ENCODE results near the gene SND1.
A peak's percentile ranks its signal among the peaks of the same experiment; 100 is the strongest.

SND1 gene

GRCh38 chr7:127710635-127711034 is 58.6 kb downstream of the SND1 start:
- Histone ChIP-seq H3K23ac (ENCODE audit: low read length in 2 of 2) (no peak overlapping the region), H2BK5ac (ENCODE audit: low read depth, low read length, poor library complexity, severe bottlenecking) (no peak overlapping the region), H3K27me3 (ENCODE audit: control insufficient read depth in 1 of 2, insufficient read depth in 1 of 2, low read length in 2 of 2) (no peaks in the 10 kb centered on the region), H3K14ac (ENCODE audit: low read length in 2 of 2) (no peak overlapping the region), H2AFZ (ENCODE audit: low read depth, low read length) (no peak overlapping the region), H3K36me3 (ENCODE audit: control insufficient read depth in 1 of 2, insufficient read depth in 2 of 2, low read depth in 1 of 2, low read length in 2 of 2) (peaks cover 14 to 65% of the 10 kb centered on the region in 2 experiments), H3K4me3 (ENCODE audit: insufficient read depth in 1 of 2, low read depth in 1 of 2, low read length in 2 of 2) (no peak overlapping the region), H4K8ac (ENCODE audit: low read length) (no peak overlapping the region), H2AK5ac (ENCODE audit: low read length, severe bottlenecking) (no peak overlapping the region), H3K9me3 (ENCODE audit: control insufficient read depth, low read length) (peaks cover 10% of the 10 kb centered on the region), H3K4me1 (ENCODE audit: control insufficient read depth, insufficient read depth, low read depth, low read length) (peaks cover 2% of the 10 kb centered on the region), H2BK120ac (ENCODE audit: low read depth, low read length) (no peak overlapping the region), H3K4ac (ENCODE audit: low read depth in 1 of 2, low read length in 2 of 2) (no peak overlapping the region), H4K91ac (ENCODE audit: low read length) (no peak overlapping the region), H3K79me1 (replicated peaks; ENCODE audit: low read length, poor library complexity, severe bottlenecking) (peaks cover 22% of the 10 kb centered on the region), H2BK15ac (ENCODE audit: low read depth, poor library complexity, severe bottlenecking) (no peak overlapping the region), H2BK12ac (ENCODE audit: low read length in 2 of 2) (no peak overlapping the region), H3K4me2 (ENCODE audit: low read length, poor library complexity, severe bottlenecking) (no peak overlapping the region), H3K27ac (ENCODE audit: low read length, poor library complexity, severe bottlenecking) (no peak overlapping the region), H3K18ac (ENCODE audit: low read depth in 1 of 2, low read length in 2 of 2) (no peak overlapping the region), H3K9ac (ENCODE audit: low read length) (no peak overlapping the region)
- WGBS: no CpG with 5 or more reads among the region's 1 CpG
- DNase-seq: no peak

- H2AFZ ChIP-seq (ENCODE audit: low read depth, low read length): no peak overlapping the region
- no peak overlapping the region for H2BK5ac ChIP-seq (ENCODE audit: low read depth, low read length, poor library complexity, severe bottlenecking)
- H2BK120ac ChIP-seq (ENCODE audit: low read depth, low read length): no peak overlapping the region
- H3K4me2 ChIP-seq (ENCODE audit: low read length, poor library complexity, severe bottlenecking): no peak overlapping the region
- H3K79me1 ChIP-seq (replicated peaks; ENCODE audit: low read length, poor library complexity, severe bottlenecking): peaks cover 24% of the 10 kb centered on the region
- no peak for DNase-seq
- H3K18ac ChIP-seq (ENCODE audit: low read depth in 1 of 2, low read length in 2 of 2): no peak overlapping the region
- H3K4me3 ChIP-seq (ENCODE audit: insufficient read depth in 1 of 2, low read depth in 1 of 2, low read length in 2 of 2): no peak overlapping the region
- H3K14ac ChIP-seq (ENCODE audit: low read length in 2 of 2): no peak overlapping the region
- no peak overlapping the region for H3K23ac ChIP-seq (ENCODE audit: low read length in 2 of 2)
- no peak overlapping the region for H3K9ac ChIP-seq (ENCODE audit: low read length)
- no peak overlapping the region for H4K8ac ChIP-seq (ENCODE audit: low read length)
- H3K9me3 ChIP-seq (ENCODE audit: control insufficient read depth, low read length): peaks cover 10% of the 10 kb centered on the region
- no peak overlapping the region for H3K27ac ChIP-seq (ENCODE audit: low read length, poor library complexity, severe bottlenecking)
- peaks cover 2% of the 10 kb centered on the region for H3K4me1 ChIP-seq (ENCODE audit: control insufficient read depth, insufficient read depth, low read depth, low read length)
- peaks cover 14 to 62% of the 10 kb centered on the region in 2 experiments for H3K36me3 ChIP-seq (ENCODE audit: control insufficient read depth in 1 of 2, insufficient read depth in 2 of 2, low read depth in 1 of 2, low read length in 2 of 2)
- no peaks in the 10 kb centered on the region for H3K27me3 ChIP-seq (ENCODE audit: control insufficient read depth in 1 of 2, insufficient read depth in 1 of 2, low read length in 2 of 2)
- H2BK12ac ChIP-seq (ENCODE audit: low read length in 2 of 2): no peak overlapping the region
- WGBS: 96% methylated on average over 2 of the region's 4 CpGs
- no peak overlapping the region for H3K4ac ChIP-seq (ENCODE audit: low read depth in 1 of 2, low read length in 2 of 2)
- H4K91ac ChIP-seq (ENCODE audit: low read length): no peak overlapping the region
- no peak overlapping the region for H2AK5ac ChIP-seq (ENCODE audit: low read length, severe bottlenecking)
- no peak overlapping the region for H2BK15ac ChIP-seq (ENCODE audit: low read depth, poor library complexity, severe bottlenecking)
Observed at GRCh38 chr7:127711872-127712271, 59.9 kb downstream of the SND1 start.

DNA sequence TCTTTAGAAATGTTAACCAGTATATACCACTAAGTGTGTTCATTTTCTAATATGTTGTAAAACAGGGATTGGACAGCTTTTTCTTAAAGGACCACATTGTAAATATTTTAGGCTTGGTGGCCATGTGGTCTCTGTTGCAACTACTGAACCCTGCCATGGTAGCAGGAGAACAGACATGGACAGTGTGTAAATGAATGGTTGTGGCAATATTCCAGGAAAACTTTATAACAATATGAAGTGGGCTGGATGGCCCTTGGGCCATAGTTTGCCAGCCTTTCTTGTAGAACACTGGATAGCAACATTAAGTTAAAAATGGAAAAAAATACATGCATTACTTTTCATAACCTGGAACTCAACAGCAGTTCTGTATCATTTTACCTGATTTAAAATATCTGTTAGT is 61.0 kb downstream of the SND1 start:
- H4K8ac ChIP-seq (ENCODE audit: low read length): no peak overlapping the region
- no peak for DNase-seq
- H3K4ac ChIP-seq (ENCODE audit: low read depth in 1 of 2, low read length in 2 of 2): no peak overlapping the region
- H2BK15ac ChIP-seq (ENCODE audit: low read depth, poor library complexity, severe bottlenecking): no peak overlapping the region
- H3K4me2 ChIP-seq (ENCODE audit: low read length, poor library complexity, severe bottlenecking): no peak overlapping the region
- no peak overlapping the region for H3K18ac ChIP-seq (ENCODE audit: low read depth in 1 of 2, low read length in 2 of 2)
- no peak overlapping the region for H3K9ac ChIP-seq (ENCODE audit: low read length)
- H3K4me3 ChIP-seq (ENCODE audit: insufficient read depth in 1 of 2, low read depth in 1 of 2, low read length in 2 of 2): no peak overlapping the region
- no peak overlapping the region for H2BK5ac ChIP-seq (ENCODE audit: low read depth, low read length, poor library complexity, severe bottlenecking)
- no peak overlapping the region for H2BK12ac ChIP-seq (ENCODE audit: low read length in 2 of 2)
- H3K14ac ChIP-seq (ENCODE audit: low read length in 2 of 2): no peak overlapping the region
- H2AFZ ChIP-seq (ENCODE audit: low read depth, low read length): no peak overlapping the region
- no peak overlapping the region for H2BK120ac ChIP-seq (ENCODE audit: low read depth, low read length)
- H3K36me3 ChIP-seq (ENCODE audit: control insufficient read depth in 1 of 2, insufficient read depth in 2 of 2, low read depth in 1 of 2, low read length in 2 of 2): peaks cover 14 to 67% of the 10 kb centered on the region in 2 experiments
- peaks cover 2% of the 10 kb centered on the region for H3K4me1 ChIP-seq (ENCODE audit: control insufficient read depth, insufficient read depth, low read depth, low read length)
- H4K91ac ChIP-seq (ENCODE audit: low read length): no peak overlapping the region
- no peaks in the 10 kb centered on the region for H3K27me3 ChIP-seq (ENCODE audit: control insufficient read depth in 1 of 2, insufficient read depth in 1 of 2, low read length in 2 of 2)
- H2AK5ac ChIP-seq (ENCODE audit: low read length, severe bottlenecking): no peak overlapping the region
- peaks cover 31% of the 10 kb centered on the region for H3K79me1 ChIP-seq (replicated peaks; ENCODE audit: low read length, poor library complexity, severe bottlenecking)
- H3K27ac ChIP-seq (ENCODE audit: low read length, poor library complexity, severe bottlenecking): no peak overlapping the region
- H3K23ac ChIP-seq (ENCODE audit: low read length in 2 of 2): no peak overlapping the region
- peaks cover 10% of the 10 kb centered on the region for H3K9me3 ChIP-seq (ENCODE audit: control insufficient read depth, low read length)

DNA sequence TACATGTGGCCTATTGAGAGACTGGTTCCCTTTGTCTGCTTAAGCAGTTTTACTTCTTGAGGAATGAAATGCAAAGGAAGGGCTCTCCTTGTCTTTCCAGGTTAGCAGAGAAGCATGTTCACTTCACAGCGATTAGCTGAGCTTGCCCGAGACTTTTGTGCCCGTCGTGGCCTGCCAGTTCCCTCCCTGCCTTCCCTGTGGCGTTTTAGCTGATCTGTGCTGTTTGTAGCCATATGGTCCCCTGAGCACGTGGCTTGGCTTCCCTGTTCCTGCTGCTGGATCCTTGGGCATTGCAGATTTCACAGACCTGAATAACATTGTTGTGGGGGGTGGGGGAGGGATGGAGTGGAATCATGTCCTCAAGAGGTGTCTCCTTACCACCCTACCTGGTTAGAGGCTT is 61.8 kb downstream of the SND1 start:
- H3K14ac ChIP-seq (ENCODE audit: low read length in 2 of 2): no peak overlapping the region
- no peak overlapping the region for H3K18ac ChIP-seq (ENCODE audit: low read depth in 1 of 2, low read length in 2 of 2)
- H2AFZ ChIP-seq (ENCODE audit: low read depth, low read length): no peak overlapping the region
- no peaks in the 10 kb centered on the region for H3K27me3 ChIP-seq (ENCODE audit: control insufficient read depth in 1 of 2, insufficient read depth in 1 of 2, low read length in 2 of 2)
- H4K91ac ChIP-seq (ENCODE audit: low read length): no peak overlapping the region
- H3K23ac ChIP-seq (ENCODE audit: low read length in 2 of 2): no peak overlapping the region
- peaks cover 17 to 71% of the 10 kb centered on the region in 2 experiments for H3K36me3 ChIP-seq (ENCODE audit: control insufficient read depth in 1 of 2, insufficient read depth in 2 of 2, low read depth in 1 of 2, low read length in 2 of 2)
- H3K27ac ChIP-seq (ENCODE audit: low read length, poor library complexity, severe bottlenecking): no peak overlapping the region
- no peak overlapping the region for H2BK120ac ChIP-seq (ENCODE audit: low read depth, low read length)
- H2BK5ac ChIP-seq (ENCODE audit: low read depth, low read length, poor library complexity, severe bottlenecking): no peak overlapping the region
- H3K9me3 ChIP-seq (ENCODE audit: control insufficient read depth, low read length): peaks cover 10% of the 10 kb centered on the region
- over 99% methylated on average over 6 of the region's 6 CpGs for WGBS
- no peak overlapping the region for H2BK12ac ChIP-seq (ENCODE audit: low read length in 2 of 2)
- H4K8ac ChIP-seq (ENCODE audit: low read length): no peak overlapping the region
- H3K4me3 ChIP-seq (ENCODE audit: insufficient read depth in 1 of 2, low read depth in 1 of 2, low read length in 2 of 2): no peak overlapping the region
- H3K9ac ChIP-seq (ENCODE audit: low read length): peak overlapping the region; percentile 3
- no peak overlapping the region for H3K4ac ChIP-seq (ENCODE audit: low read depth in 1 of 2, low read length in 2 of 2)
- H3K79me1 ChIP-seq (replicated peaks; ENCODE audit: low read length, poor library complexity, severe bottlenecking): peaks cover 36% of the 10 kb centered on the region
- H3K4me2 ChIP-seq (ENCODE audit: low read length, poor library complexity, severe bottlenecking): no peak overlapping the region
- no peak for DNase-seq
- H3K4me1 ChIP-seq (ENCODE audit: control insufficient read depth, insufficient read depth, low read depth, low read length): peaks cover 2% of the 10 kb centered on the region
- no peak overlapping the region for H2AK5ac ChIP-seq (ENCODE audit: low read length, severe bottlenecking)
- no peak overlapping the region for H2BK15ac ChIP-seq (ENCODE audit: low read depth, poor library complexity, severe bottlenecking)
